Cardiac muscle cell (in vitro differentiated cells and primary cell): Measurements from ENCODE around the gene LARGE1. TPM values are rescaled to one million over a fixed set of nuclear protein-coding genes. Genes with fewer than 3 reads are reported as not detected.

ENCODE experiments used
- DNase-seq, 2 donors: peaks; one replicate each; pipeline versions ENCODE4 v3.0.0 to v3.0.0-alpha.2; 2010 to 2017; ENCODE audit warnings: low read depth in 1 of 2, low spot score in 1 of 2
- H3K27ac ChIP-seq: fragments of 200-600 bp; sonication (generic); 2 replicates; pipeline ENCODE4 v1.5.1; 2016
- H3K27me3 ChIP-seq: fragments of 200-600 bp; sonication (generic); 2 replicates; pipeline ENCODE4 v1.6.0; 2016; ENCODE audit warnings: control low read depth
- H3K36me3 ChIP-seq: fragments of 200-600 bp; sonication (generic); 2 replicates; pipeline ENCODE4 v1.5.1; 2016; ENCODE audit warnings: control low read depth
- H3K4me1 ChIP-seq: fragments of 200-600 bp; sonication (generic); 2 replicates; pipeline ENCODE4 v1.8.1; 2017; ENCODE audit warnings: low read depth, mild to moderate bottlenecking, mixed run types
- H3K4me3 ChIP-seq: fragments of 200-600 bp; sonication (generic); 2 replicates; pipeline ENCODE4 v1.5.1; 2016; ENCODE audit warnings: mild to moderate bottlenecking
- H3K9me3 ChIP-seq: fragments of 200-600 bp; sonication (generic); 2 replicates; pipeline ENCODE4 v1.5.1; 2017; ENCODE audit warnings: low read depth, mild to moderate bottlenecking, control low read depth
- polyA plus RNA-seq: library from polyadenylated mRNA; unstranded; fragments of >200 nt; fragmentation: Nextera tagmentation; extraction: Ambion mirVana; gene quantifications from 2 replicates; pipeline ENCODE4 v1.2.1, GENCODE V29; 2016
- total RNA-seq: library from RNA; depleted of rRNA; stranded (reverse); fragments of >200 nt; gene quantifications from 2 replicates; pipeline ENCODE4 v1.2.3, GENCODE V29; 2016
- TF ChIP-seq, protein P1 (sequence below): IDR thresholded peaks from 2 replicates; pipeline ENCODE4 v1.5.1; 2012; ENCODE audit warnings: low read depth, mild to moderate bottlenecking, low read length

Gene LARGE1
- total and polyA plus RNA-seq, 2 experiments from 2014 or later, result 18.4 to 34.3 TPM

DNA sequence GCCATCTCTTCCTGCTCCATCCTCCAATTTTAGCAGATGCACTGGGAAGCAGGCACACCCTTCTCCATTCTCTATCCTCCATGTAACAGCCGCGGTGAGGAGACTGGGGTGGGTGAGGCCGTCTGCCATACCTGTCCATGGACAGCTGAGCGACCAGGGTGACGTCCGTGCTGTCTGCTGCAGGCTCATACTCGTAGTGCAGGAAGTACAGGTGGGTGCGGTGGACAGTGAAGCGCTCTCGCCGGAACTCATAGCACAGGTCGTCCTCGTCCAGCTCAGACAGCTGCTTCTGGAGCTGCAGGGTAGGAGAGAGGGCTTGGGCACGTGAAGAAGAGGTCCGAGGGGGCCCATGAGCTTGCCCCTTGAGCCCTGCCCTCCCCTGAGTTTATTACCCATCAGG is 604.3 kb downstream of the LARGE1 start:
- Histone ChIP-seq H3K36me3 (peaks cover 2% of the 10 kb centered on the region), H3K27me3 (no peaks in the 10 kb centered on the region), H3K27ac (no peak overlapping the region), H3K4me1 (peaks cover 4% of the 10 kb centered on the region), H3K9me3 (no peaks in the 10 kb centered on the region), H3K4me3 (no peak overlapping the region)
- TF ChIP-seq, protein P1, sequence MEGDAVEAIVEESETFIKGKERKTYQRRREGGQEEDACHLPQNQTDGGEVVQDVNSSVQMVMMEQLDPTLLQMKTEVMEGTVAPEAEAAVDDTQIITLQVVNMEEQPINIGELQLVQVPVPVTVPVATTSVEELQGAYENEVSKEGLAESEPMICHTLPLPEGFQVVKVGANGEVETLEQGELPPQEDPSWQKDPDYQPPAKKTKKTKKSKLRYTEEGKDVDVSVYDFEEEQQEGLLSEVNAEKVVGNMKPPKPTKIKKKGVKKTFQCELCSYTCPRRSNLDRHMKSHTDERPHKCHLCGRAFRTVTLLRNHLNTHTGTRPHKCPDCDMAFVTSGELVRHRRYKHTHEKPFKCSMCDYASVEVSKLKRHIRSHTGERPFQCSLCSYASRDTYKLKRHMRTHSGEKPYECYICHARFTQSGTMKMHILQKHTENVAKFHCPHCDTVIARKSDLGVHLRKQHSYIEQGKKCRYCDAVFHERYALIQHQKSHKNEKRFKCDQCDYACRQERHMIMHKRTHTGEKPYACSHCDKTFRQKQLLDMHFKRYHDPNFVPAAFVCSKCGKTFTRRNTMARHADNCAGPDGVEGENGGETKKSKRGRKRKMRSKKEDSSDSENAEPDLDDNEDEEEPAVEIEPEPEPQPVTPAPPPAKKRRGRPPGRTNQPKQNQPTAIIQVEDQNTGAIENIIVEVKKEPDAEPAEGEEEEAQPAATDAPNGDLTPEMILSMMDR, result no peak
- DNase-seq, result no peak

DNA sequence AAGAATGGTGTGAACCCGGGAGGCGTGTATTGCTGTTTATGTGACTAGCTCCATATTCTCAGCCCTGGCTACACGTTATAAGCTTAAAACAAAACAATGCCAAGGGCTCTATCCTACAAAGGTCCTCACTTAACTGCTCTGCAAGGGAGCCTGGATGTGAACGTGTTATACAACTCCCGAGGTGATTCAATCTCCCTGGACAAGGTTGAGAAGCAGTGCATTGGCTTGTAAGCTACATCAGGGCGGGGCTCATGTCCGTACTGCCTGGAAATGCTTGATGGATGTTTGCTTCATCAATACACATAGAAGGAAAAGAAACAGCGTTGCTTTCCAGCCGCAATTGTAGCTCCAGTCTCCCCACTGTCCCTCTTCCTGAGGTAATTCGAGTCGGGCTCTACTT is 605.2 kb downstream of the LARGE1 start:
- H3K9me3 ChIP-seq, result no peaks in the 10 kb centered on the region
- no peak for DNase-seq
- H3K36me3 ChIP-seq, result peaks cover 2% of the 10 kb centered on the region
- TF ChIP-seq, protein P1, result no peak
- H3K4me1 ChIP-seq, result peaks cover 4% of the 10 kb centered on the region
- no peak overlapping the region for H3K4me3 ChIP-seq
- no peaks in the 10 kb centered on the region for H3K27me3 ChIP-seq
- no peak overlapping the region for H3K27ac ChIP-seq

DNA sequence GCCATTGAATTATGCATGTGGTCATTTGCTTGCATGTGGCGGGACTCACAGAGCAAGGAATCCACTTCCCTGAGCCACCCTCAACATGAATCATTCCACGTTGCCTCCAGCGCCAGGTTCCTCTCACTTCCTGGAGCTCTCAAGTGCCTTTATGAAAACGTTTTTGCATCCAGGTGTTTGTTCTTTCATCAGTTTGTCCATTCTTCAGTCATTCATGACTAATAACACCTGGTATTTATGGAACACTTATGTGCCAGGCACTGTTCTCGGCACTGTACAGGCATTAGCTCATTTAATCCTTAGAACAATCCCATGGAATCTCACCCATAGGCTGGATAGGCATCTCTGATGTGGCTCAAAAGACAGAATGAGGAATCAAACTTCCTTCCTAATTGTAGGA is 606.0 kb downstream of the LARGE1 start:
- Histone ChIP-seq H3K4me1 (peaks cover 4% of the 10 kb centered on the region), H3K9me3 (no peaks in the 10 kb centered on the region), H3K36me3 (peaks cover 2% of the 10 kb centered on the region), H3K27ac (no peak overlapping the region), H3K4me3 (no peak overlapping the region), H3K27me3 (no peaks in the 10 kb centered on the region)
- TF ChIP-seq, protein P1, result no peak
- DNase-seq, result no peak

DNA sequence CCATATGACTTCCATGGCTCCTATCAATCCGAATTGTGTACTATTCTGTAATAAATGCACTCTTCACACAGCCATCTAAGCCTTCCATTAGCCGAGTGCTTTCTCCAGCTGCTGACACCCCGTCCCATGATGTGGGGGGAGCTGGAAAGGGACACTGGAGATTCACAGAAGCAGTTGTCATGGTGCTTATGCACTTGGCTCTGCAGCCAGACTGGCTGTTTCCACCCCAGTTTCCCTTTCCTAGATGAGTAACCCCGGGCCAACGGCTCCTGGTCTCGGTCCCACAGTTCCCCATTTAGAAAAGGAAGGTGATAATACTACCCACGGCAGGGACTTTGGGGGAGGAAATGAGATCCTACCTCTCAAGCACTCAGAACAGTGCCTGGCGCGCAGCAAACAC is 617.2 kb downstream of the LARGE1 start:
- Histone ChIP-seq H3K27ac (no peak overlapping the region), H3K4me3 (no peak overlapping the region), H3K36me3 (no peaks in the 10 kb centered on the region), H3K27me3 (no peaks in the 10 kb centered on the region), H3K9me3 (no peaks in the 10 kb centered on the region), H3K4me1 (peaks cover 6% of the 10 kb centered on the region)
- no peak for DNase-seq
- TF ChIP-seq, protein P1, result no peak

DNA sequence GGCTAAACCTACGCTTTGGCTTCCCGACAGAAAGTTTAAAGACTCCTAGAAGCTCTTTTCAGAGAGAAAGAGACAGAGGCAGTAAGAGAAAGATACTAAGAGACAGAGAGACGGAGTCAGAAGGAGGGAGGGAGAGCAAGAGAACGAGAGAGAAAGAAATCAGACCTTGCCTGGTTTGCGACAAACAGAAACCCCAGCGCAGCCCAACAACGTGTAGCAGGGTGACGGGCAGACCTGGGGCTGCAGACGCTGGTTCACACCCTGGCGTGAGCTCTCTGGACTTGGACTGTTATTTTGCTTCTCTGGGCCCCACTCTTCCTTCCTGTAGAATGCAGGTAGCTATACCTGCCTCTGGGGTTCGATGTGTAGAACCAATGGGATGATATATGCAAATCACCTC is 617.7 kb downstream of the LARGE1 start:
- no peak for DNase-seq
- H3K36me3 ChIP-seq, result no peaks in the 10 kb centered on the region
- no peak overlapping the region for H3K4me3 ChIP-seq
- H3K9me3 ChIP-seq, result no peaks in the 10 kb centered on the region
- H3K27ac ChIP-seq, result no peak overlapping the region
- TF ChIP-seq, protein P1, result no peak
- H3K4me1 ChIP-seq, result peaks cover 6% of the 10 kb centered on the region
- H3K27me3 ChIP-seq, result no peaks in the 10 kb centered on the region

DNA sequence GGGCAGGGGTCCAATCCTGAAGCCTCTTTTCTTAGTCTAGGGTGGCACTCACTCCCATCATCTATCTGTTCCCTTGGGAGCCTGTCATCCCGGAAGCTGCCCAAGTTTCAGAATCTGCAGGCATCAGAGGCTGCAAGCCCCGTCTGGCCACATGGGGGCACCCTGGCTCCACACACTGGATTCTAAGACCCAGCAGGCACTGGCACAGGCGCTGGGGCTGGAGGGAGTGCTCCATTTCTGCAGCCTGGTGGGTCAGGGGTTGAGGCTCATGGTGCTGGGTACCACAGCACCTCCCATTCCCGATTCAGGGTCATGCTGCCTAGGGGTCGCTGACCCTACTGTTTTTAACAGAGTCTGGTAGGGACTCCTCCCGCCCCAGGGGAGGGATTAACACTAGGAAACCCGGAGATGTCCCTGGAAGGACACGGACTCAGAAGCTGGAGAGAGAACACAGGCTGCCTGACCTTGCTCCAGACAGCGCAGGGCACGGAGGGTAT is 618.2 kb downstream of the LARGE1 start:
- no peaks in the 10 kb centered on the region for H3K9me3 ChIP-seq
- H3K4me1 ChIP-seq, result peaks cover 6% of the 10 kb centered on the region
- no peaks in the 10 kb centered on the region for H3K27me3 ChIP-seq
- no peak overlapping the region for H3K4me3 ChIP-seq
- TF ChIP-seq, protein P1, result peak; percentile 99
- H3K36me3 ChIP-seq, result no peaks in the 10 kb centered on the region
- H3K27ac ChIP-seq, result no peak overlapping the region
- DNase-seq, result peak; percentile 72 to 87
